Effector memory CD4-positive, alpha-beta T cell (primary cell): ENCODE measurements around the gene PLEKHN1.

Experiments used
- DNase-seq, 3 donors: peaks; one replicate each; pipeline ENCODE4 v3.0.0-alpha.2; 2020
- H3K27ac ChIP-seq: 2 replicates; pipeline ENCODE4 v1.7.0; 2013; ENCODE audit warnings: mild to moderate bottlenecking, low read length, moderate library complexity; ENCODE audit not compliant: insufficient read depth, poor library complexity, severe bottlenecking
- H3K27me3 ChIP-seq: replicated peaks from 2 replicates; pipeline ENCODE4 v1.7.0; 2013; ENCODE audit warnings: mild to moderate bottlenecking, low read length; ENCODE audit not compliant: insufficient read depth, control insufficient read depth, poor library complexity, severe bottlenecking
- H3K36me3 ChIP-seq: 2 replicates; pipeline ENCODE4 v1.7.0; 2013; ENCODE audit warnings: mild to moderate bottlenecking, low read length, moderate library complexity; ENCODE audit not compliant: control insufficient read depth, insufficient read depth
- H3K4me1 ChIP-seq: 2 replicates; pipeline ENCODE4 v1.7.0; 2013; ENCODE audit warnings: low read length, mild to moderate bottlenecking; ENCODE audit not compliant: control insufficient read depth, insufficient read depth, poor library complexity, severe bottlenecking
- H3K4me3 ChIP-seq: 2 replicates; pipeline ENCODE4 v1.7.0; 2013; ENCODE audit warnings: low read length, low read depth, mild to moderate bottlenecking; ENCODE audit not compliant: insufficient read depth, poor library complexity, severe bottlenecking
- H3K9me3 ChIP-seq: 2 replicates; pipeline ENCODE4 v1.7.0; 2013; ENCODE audit warnings: mild to moderate bottlenecking, low read length, moderate library complexity; ENCODE audit not compliant: control insufficient read depth

PLEKHN1 gene

GRCh38 chr1:962381-963300 is 3.6 kb upstream of the PLEKHN1 start:
- H3K9me3 ChIP-seq = no peaks in the 10 kb centered on the region
- H3K27me3 ChIP-seq = no peaks in the 10 kb centered on the region
- H3K27ac ChIP-seq = no peak overlapping the region
- no peak for DNase-seq
- H3K36me3 ChIP-seq = peaks cover 3% of the 10 kb centered on the region
- no peak overlapping the region for H3K4me3 ChIP-seq
- H3K4me1 ChIP-seq = peaks cover 38% of the 10 kb centered on the region

DNA sequence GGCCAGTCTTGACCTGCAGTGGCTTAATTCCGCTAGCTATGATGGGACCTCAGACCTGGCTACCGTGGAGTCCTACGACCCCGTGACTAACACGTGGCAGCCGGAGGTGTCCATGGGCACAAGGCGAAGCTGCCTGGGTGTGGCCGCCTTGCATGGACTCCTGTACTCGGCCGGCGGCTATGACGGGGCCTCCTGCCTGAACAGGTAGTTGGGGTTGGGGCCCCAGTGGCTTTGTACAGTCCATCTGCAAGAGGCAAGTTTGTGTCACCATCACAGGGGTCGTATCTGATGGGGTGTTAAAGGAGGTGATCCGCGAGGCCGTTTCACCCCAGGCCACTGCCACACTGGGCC is 3.0 kb upstream of the PLEKHN1 start:
- Histone ChIP-seq H3K27ac (no peak overlapping the region), H3K9me3 (no peaks in the 10 kb centered on the region), H3K36me3 (peaks cover 3% of the 10 kb centered on the region), H3K27me3 (no peaks in the 10 kb centered on the region), H3K4me3 (no peak overlapping the region), H3K4me1 (peaks cover 32% of the 10 kb centered on the region)
- no peak for DNase-seq

DNA sequence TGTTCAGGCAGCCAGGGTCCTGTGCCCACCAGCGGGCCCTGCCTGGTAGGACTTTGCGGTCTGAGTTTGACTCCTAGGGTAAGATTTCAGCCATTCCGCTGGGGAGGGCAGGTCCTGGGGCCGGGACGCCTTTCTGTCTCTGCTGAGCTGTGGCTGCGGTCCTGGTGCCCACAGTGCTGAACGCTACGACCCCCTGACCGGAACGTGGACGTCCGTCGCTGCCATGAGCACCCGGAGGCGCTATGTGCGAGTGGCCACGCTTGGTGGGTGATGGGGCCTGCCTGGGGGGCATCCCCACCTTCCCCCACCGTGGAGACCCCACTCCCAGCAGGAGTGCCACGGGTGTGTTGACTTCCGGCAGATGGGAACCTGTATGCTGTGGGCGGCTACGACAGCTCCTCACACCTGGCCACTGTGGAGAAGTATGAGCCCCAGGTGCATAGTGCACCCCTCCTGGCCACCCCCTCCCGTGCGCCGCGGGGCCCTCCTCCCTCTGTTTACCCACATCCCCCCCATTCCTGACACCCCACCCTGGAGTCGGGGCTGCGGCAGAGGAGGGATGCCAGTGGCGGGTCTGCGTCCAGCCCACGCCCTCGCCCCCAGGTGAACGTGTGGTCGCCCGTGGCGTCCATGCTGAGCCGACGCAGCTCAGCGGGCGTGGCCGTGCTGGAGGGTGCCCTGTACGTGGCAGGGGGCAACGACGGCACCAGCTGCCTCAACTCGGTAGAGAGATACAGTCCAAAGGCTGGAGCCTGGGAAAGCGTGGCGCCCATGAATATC is 2.3 kb upstream of the PLEKHN1 start:
- peaks cover 3% of the 10 kb centered on the region for H3K36me3 ChIP-seq
- H3K4me1 ChIP-seq = peaks cover 26% of the 10 kb centered on the region
- no peak overlapping the region for H3K4me3 ChIP-seq
- no peaks in the 10 kb centered on the region for H3K27me3 ChIP-seq
- DNase-seq = no peak
- H3K27ac ChIP-seq = no peak overlapping the region
- H3K9me3 ChIP-seq = no peaks in the 10 kb centered on the region

GRCh38 chr1:964691-965525 is 1.4 kb upstream of the PLEKHN1 start:
- Histone ChIP-seq H3K36me3 (peaks cover 3% of the 10 kb centered on the region), H3K27me3 (no peaks in the 10 kb centered on the region), H3K4me3 (no peak overlapping the region), H3K9me3 (no peaks in the 10 kb centered on the region), H3K27ac (no peak overlapping the region), H3K4me1 (peaks cover 20% of the 10 kb centered on the region)
- DNase-seq = no peak

DNA sequence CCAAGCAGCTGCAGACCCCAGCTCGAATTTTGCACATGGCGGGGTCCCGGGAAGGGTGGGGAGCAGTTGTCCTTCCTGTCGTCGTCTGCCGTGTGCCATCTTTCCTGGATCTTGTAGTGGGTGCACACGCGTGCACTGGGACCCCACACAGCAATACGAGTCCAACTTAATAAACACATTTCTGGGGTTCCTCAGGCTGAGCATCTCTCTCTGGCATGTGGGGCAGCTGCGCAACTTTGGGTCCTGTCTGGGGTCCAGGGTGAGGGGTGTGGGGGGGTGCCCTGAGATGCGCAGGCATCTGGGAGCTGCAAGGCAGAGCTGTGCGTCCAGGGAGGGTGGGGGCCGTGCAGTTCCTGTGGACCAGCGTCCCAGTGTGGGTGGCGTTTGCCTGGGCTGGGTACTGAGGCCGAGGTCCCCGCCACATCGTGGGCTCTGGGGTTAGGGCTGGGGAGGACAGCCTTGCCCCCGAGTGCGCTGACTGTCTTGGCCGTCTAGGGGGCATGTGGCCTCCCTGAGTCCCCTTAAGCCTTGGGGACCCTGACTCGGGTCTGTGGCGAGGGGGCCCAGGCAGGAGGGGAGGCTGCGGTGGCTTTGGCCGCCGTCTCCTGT is 652 bp upstream of the PLEKHN1 start:
- Histone ChIP-seq H3K4me1 (peaks cover 16% of the 10 kb centered on the region), H3K36me3 (peaks cover 3% of the 10 kb centered on the region), H3K27ac (peak overlapping the region; percentile 64), H3K4me3 (no peak overlapping the region), H3K9me3 (no peaks in the 10 kb centered on the region), H3K27me3 (no peaks in the 10 kb centered on the region)
- no peak for DNase-seq

DNA sequence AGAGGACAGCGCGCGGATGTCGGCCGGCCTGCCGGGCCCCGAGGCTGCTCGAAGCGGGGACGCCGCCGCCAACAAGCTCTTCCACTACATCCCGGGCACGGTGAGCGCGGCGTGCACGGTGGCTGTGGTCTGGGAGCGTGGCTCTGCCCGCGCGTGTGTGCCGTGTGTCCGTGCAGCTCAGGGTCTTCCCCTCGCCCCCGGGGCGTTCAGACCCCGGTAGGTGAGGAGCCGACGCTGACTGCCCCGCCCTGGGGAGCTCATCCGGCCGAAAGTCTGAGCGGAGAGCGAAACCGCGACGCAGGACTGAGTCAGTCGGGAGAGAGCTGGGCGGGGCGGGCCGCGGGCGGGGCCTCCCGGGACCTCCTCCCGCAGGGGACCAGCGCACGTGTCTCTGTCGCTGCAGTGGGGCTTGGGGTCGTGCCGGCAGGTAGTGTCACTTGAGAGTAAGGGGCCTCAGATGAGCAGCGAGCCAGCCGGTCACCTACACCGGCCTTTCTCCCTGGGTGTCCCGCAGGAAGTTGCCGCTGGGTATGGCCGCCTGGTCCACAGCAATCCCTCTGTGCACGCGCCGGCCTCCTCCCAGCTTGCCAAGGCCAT is 520 bp downstream of the PLEKHN1 start:
- H3K4me3 ChIP-seq = peak overlapping the region; percentile 71
- H3K9me3 ChIP-seq = no peaks in the 10 kb centered on the region
- peaks cover 3% of the 10 kb centered on the region for H3K36me3 ChIP-seq
- H3K27me3 ChIP-seq = no peaks in the 10 kb centered on the region
- peak overlapping the region; percentile 64 for H3K27ac ChIP-seq
- H3K4me1 ChIP-seq = peaks cover 11% of the 10 kb centered on the region
- DNase-seq = peak; percentile 57 to 63 (median 59)

GRCh38 chr1:967466-968343 is 1.4 kb downstream of the PLEKHN1 start:
- no peak overlapping the region for H3K4me3 ChIP-seq
- H3K27ac ChIP-seq = no peak overlapping the region

DNA sequence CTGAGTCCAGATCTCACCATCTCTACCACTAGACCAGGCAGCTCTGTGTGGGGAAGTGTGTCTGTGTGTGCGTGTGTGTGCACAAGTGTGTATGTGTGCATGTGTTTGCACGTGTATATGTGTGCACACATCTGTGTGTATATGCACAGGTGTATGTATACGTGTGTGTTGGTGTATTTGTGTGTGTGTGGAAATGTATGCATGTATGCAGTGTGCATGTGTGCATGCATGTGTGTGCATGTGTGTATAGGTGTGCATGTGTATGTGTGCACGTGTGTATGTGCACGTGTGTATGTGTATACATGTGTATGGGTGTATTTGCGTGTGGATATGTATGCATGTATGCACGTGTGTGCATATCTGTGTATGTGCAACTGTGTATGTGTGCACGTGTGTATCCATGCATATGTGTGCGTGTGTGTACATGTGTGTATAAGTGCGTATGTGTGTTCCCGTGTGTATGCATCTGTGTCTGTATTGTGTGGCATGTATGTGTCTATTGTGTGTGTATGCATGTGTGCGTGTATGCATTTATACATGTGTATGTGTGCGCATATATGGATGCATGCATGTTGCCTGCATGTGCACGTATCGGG is 3.1 kb downstream of the PLEKHN1 start:
- Histone ChIP-seq H3K27me3 (no peaks in the 10 kb centered on the region), H3K4me3 (no peak overlapping the region), H3K36me3 (no peaks in the 10 kb centered on the region), H3K27ac (no peak overlapping the region), H3K9me3 (no peaks in the 10 kb centered on the region), H3K4me1 (peaks cover 11% of the 10 kb centered on the region)
- DNase-seq = no peak

More at GRCh38 chr1:967466-968343, 1.4 kb downstream of the PLEKHN1 start:
- Histone ChIP-seq H3K27me3 (no peaks in the 10 kb centered on the region), H3K9me3 (no peaks in the 10 kb centered on the region), H3K4me1 (peaks cover 11% of the 10 kb centered on the region), H3K36me3 (no peaks in the 10 kb centered on the region)
- no peak for DNase-seq
